IgD-negative memory B cell (primary cell): ENCODE data around the gene LPAR1. TPM values are rescaled to one million over a fixed set of nuclear protein-coding genes. Genes with fewer than 3 reads are reported as not detected.

ENCODE experiments used
- H3K27ac Mint-ChIP-seq, 3 donors: one replicate each; pipeline ENCODE4 v1.8.0; 2020 to 2022; ENCODE audit warnings: mild to moderate bottlenecking in 3 of 3, mixed read lengths in 3 of 3, moderate library complexity in 1 of 3
- H3K27me3 Mint-ChIP-seq: one replicate; pipeline ENCODE4 v1.8.0; 2021; ENCODE audit warnings: mixed read lengths
- H3K36me3 Mint-ChIP-seq: one replicate; pipeline ENCODE4 v1.8.0; 2020; ENCODE audit warnings: mild to moderate bottlenecking, mixed read lengths
- H3K4me1 Mint-ChIP-seq, 3 donors: one replicate each; pipeline ENCODE4 v1.8.0; 2020 to 2022; ENCODE audit warnings: mixed read lengths in 3 of 3, mild to moderate bottlenecking in 1 of 3
- H3K4me3 Mint-ChIP-seq, 4 donors: one replicate each; pipeline ENCODE4 v1.8.0; 2020 to 2022; ENCODE audit warnings: mild to moderate bottlenecking in 4 of 4, mixed read lengths in 4 of 4, moderate library complexity in 3 of 4
- H3K9me3 Mint-ChIP-seq, 3 donors: one replicate each; pipeline ENCODE4 v1.8.0; 2020 to 2021; ENCODE audit warnings: mixed read lengths in 3 of 3, mild to moderate bottlenecking in 1 of 3
- polyA plus RNA-seq: library from polyadenylated mRNA; unstranded; fragments of 300-500 nt; fragmentation: Illumina TruSeq; gene quantifications from one replicate; pipeline ENCODE4 v1.2.3, GENCODE V29; 2021

The LPAR1 gene
- polyA plus RNA-seq, 1 donor from 2014 or later, result not detected

DNA sequence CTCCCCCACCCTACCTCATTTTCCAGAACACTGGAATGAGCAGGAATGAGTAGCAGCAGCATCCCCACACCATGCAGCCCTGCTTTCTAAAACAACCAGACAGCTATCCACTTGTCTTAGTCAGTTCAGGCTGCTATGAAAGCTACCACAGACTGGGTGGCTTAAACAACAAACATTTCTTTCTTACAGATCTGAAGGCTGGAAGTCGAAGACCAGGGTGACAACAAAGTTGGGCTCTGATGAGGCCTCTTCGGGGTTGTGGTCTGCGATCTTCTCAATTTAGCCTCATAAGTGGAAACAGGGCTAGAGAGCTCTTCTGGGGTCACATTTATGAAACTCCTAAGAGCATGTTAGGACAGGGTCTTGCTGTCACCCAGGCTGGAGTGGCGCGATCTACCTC is 38.9 kb downstream of the LPAR1 start:
- no peaks in the 10 kb centered on the region for H3K27me3 Mint-ChIP-seq
- no peak overlapping the region for H3K4me3 Mint-ChIP-seq
- no peaks in the 10 kb centered on the region for H3K4me1 Mint-ChIP-seq
- peaks cover 1% of the 10 kb centered on the region for H3K36me3 Mint-ChIP-seq
- no peak overlapping the region for H3K27ac Mint-ChIP-seq
- peaks cover 0 to 3% (median 1%) of the 10 kb centered on the region in 3 donors for H3K9me3 Mint-ChIP-seq

DNA sequence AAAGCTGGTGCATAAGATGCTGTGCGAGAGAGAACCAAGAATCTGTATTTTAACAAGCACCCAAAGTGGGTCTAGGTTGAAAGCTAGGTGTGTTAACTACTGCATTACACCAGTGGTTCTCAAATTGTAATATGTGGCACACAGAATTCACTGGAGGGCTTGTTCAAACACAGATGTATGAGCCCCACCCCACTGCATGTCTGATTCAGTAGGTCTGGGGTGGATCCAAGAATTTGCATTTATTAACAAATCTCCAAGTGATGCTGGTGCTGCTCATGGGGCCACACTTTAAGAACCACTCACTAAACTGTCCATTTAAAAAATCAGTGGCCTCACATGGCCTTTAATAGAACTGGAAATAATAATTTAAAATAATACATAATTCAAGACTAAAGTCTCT is 40.4 kb downstream of the LPAR1 start:
- H3K9me3 Mint-ChIP-seq, result peaks cover 0 to 4% (median 0%) of the 10 kb centered on the region in 3 donors
- no peak overlapping the region for H3K27ac Mint-ChIP-seq
- H3K4me3 Mint-ChIP-seq, result no peak overlapping the region
- H3K4me1 Mint-ChIP-seq, result no peaks in the 10 kb centered on the region
- H3K36me3 Mint-ChIP-seq, result peaks cover 1% of the 10 kb centered on the region
- no peaks in the 10 kb centered on the region for H3K27me3 Mint-ChIP-seq

DNA sequence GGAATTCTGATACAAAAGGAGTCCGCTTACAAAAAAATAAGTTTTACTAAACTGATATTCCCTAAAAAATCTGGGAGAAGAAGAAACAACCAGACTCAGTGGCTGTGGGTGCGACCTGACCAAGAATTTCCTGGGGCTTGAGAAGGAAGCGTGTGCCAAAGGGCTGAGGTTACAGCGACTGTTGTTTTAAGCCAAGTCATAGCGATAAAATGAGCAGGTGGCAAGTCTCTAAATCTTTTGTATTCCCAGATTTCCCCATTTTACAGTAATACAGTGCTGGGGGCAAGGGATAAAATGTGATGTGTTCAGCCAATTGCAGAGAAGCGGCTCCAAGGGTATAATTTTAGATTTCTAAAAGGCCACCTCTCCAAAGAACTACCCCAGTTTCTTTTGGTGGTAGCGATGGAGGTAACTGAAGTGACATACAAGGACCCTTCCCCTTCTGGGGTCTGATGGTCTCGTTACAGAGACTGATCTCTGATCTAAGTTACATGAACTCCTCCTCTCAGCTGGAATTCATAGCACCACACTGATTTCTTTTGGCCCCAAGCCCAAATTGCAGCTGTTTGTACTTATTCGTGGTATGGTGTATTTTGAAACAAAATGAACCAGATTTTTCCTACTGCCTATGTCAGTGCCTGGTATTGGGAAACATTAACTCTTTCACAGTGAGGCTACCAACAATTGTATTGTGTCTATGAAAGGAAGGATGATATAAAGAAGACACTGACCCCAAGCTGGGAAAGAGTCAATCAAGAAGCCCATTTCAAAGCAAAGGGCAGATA is 41.6 kb downstream of the LPAR1 start:
- Mint-ChIP-seq H3K9me3 (peaks cover 0 to 4% (median 0%) of the 10 kb centered on the region in 3 donors), H3K4me3 (no peak overlapping the region), H3K36me3 (no peaks in the 10 kb centered on the region), H3K4me1 (no peaks in the 10 kb centered on the region), H3K27ac (no peak overlapping the region), H3K27me3 (no peaks in the 10 kb centered on the region)

DNA sequence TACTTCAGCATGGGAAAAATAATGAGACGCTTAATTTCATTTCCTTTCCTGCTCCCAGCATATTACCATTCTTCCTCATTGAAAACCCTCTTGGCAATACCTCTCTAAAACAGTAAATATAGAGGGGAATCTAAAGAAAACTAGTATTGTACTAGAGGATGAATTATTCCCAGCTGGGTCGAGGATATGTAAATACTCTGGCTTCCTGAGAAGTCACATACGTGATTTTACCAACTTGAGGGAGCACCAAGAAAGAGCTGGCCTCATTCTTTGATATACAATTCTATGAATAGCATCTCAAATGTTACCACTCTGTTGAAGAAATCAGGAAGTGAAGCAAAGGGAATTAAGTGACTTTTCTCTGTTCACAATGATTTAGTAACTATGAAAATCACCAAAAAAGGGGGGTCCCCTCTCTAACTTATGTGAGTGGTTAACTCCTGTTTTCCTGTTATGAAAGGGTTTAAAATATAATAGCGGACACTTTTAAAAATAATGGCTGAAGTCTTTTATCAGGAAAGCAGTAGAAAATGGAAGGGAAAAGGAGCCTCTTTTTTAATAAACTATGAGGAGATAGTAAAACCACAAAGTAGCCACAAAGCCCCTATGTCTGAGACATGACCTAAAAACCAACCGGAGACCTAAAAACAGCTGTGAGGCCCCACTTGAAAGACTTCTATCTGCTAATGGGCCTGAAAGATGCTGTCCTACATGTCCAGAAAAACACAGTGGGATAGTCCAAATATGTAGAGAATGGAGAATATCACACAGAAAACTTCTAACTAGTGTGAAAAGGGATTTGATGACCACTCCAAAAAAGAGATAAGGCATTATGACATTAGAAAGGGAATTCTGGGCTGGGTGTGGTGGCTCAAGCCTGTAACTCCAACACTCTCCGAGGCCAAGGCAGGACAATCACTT is 42.6 kb downstream of the LPAR1 start:
- no peaks in the 10 kb centered on the region for H3K27me3 Mint-ChIP-seq
- H3K36me3 Mint-ChIP-seq, result no peaks in the 10 kb centered on the region
- no peak overlapping the region for H3K27ac Mint-ChIP-seq
- no peaks in the 10 kb centered on the region for H3K4me1 Mint-ChIP-seq
- H3K4me3 Mint-ChIP-seq, result no peak overlapping the region
- H3K9me3 Mint-ChIP-seq, result peaks cover 0 to 4% (median 0%) of the 10 kb centered on the region in 3 donors

DNA sequence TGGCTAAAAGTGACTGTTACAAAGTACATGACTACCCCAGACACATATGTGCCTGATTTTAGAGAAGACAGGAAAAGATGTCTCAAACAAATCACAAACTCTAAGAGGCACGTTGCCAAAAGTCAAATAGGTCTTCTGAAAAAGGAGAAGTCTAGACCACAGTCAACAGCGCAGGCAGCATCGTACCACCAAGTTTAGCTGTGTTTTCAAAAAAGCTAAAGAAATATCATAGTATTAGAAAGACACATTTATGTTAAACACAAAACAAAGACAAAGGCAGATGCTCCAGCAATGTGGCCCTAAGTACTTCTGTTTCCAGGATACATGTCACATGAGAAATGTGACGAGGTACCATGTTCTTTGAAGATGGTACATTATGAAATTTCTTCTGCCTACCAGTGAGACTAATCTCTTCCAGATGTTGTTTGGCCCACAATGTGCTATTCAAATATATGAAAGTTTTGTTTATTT is 43.5 kb downstream of the LPAR1 start:
- Mint-ChIP-seq H3K27me3 (no peaks in the 10 kb centered on the region), H3K36me3 (no peaks in the 10 kb centered on the region), H3K4me1 (no peaks in the 10 kb centered on the region), H3K9me3 (peaks cover 0 to 4% (median 0%) of the 10 kb centered on the region in 3 donors), H3K27ac (no peak overlapping the region), H3K4me3 (no peak overlapping the region)

DNA sequence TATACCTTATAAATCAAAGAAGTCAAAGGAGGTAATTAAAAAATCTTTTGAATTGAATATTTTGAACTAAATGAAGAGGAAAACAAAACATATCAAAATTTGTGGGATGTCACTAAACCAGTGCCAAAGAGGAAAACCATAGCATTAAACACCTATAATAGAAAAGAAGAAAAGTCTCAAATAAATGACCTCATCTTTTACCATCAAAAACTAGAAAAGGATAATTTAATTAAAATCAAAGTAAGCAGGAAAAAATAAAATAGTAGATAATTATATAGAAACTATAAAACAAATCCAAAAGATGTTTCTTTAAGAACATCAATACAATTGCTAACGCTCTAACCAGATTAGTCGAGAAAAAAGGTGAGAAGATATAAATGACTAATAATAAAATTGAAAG is 47.8 kb downstream of the LPAR1 start:
- Mint-ChIP-seq H3K4me1 (no peaks in the 10 kb centered on the region), H3K36me3 (no peaks in the 10 kb centered on the region), H3K9me3 (peaks cover 2 to 7% (median 5%) of the 10 kb centered on the region in 3 donors), H3K4me3 (no peak overlapping the region), H3K27me3 (no peaks in the 10 kb centered on the region), H3K27ac (no peak overlapping the region)

DNA sequence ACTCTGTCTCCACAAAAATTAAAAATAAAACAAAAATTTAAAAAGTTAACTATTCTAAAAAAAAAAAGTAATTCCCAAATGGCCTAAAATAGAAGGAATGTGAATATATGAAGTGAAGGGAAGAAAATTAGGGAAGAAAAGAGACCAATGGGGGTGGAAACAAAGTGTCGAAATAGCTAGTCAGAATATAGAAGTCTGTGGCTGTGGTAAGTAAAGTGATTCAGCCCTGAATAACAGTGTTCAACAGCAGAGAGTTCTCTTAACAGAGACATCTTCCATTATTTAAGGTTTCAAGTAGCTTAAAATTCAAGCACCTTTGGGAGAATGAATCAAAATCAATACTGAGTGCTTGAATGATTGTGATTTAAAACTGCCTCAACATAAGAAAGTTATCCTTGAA is 51.7 kb downstream of the LPAR1 start:
- Mint-ChIP-seq H3K9me3 (peaks cover 2 to 5% (median 5%) of the 10 kb centered on the region in 3 donors), H3K4me3 (no peak overlapping the region), H3K27me3 (no peaks in the 10 kb centered on the region), H3K4me1 (no peaks in the 10 kb centered on the region), H3K27ac (no peak overlapping the region), H3K36me3 (no peaks in the 10 kb centered on the region)

DNA sequence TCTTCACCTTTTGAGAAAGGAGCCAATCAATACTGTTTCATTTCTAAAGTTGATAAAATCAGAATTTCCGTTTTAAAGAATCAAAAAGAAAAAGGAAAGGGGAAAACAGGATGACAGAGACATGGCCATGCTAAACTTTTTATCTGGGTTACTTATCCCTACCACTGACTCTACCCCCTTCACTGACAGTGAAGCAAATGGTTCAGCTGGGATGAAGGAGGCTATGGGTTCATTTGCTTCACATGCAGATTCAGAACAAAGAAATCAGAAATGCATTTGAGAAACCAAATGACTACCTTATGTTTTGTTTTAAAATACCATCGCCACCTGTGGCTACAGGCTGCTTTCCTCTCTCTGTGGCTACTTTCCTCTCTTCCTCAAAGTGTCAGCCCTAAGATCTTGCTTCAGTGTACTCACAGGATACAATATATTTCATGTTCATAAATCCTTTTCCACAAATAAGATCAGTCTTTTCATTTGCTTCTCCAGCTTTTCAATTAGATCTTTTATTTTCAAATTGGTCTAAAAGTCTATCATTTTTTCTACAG is 53.3 kb downstream of the LPAR1 start:
- H3K4me1 Mint-ChIP-seq, result no peaks in the 10 kb centered on the region
- no peak overlapping the region for H3K4me3 Mint-ChIP-seq
- peaks cover 2 to 5% (median 5%) of the 10 kb centered on the region in 3 donors for H3K9me3 Mint-ChIP-seq
- H3K27me3 Mint-ChIP-seq, result no peaks in the 10 kb centered on the region
- no peaks in the 10 kb centered on the region for H3K36me3 Mint-ChIP-seq
- no peak overlapping the region for H3K27ac Mint-ChIP-seq

DNA sequence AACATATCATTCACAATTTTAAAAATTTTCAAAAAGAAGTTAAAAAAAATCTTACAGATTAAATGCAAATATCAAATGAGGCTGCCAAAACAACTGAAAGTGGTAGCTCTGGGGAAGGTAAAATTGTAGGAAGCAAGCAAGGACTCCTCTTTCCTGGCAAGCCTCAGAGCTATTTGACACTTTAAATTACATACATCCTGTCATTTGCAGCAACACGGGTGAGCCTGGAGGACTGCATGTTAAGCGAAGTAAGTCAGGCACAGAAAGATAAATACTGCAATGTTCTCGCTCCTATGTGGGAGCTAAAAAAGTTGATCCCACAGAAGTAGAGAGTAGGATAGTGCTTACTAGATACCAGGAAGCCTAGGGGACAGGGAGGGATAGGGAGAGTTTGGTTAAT is 58.0 kb downstream of the LPAR1 start:
- peaks cover 0 to 4% (median 2%) of the 10 kb centered on the region in 3 donors for H3K9me3 Mint-ChIP-seq
- no peaks in the 10 kb centered on the region for H3K27me3 Mint-ChIP-seq
- H3K4me3 Mint-ChIP-seq, result no peak overlapping the region
- no peaks in the 10 kb centered on the region for H3K36me3 Mint-ChIP-seq
- H3K4me1 Mint-ChIP-seq, result no peaks in the 10 kb centered on the region
- peak overlapping the region in 1 of 3 donors; percentile 16 for H3K27ac Mint-ChIP-seq

DNA sequence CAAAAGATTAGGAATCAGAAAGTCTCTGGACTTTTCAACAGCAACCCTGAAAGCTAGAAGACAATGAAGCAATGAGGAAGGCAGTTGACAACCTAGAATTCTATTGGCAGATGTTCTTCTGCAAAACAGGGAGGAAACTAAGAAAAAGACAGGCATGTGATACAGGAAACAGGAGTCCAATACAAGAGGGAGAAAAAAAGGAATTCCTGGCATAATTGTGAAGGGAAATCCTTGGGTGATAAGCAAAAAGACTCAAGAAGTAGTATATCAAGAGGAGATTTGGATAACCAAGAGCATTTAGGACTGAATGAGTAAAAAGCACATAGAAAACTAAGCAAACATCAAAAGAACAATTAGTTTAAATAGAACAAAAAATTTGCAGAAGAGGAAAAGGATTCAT is 58.6 kb downstream of the LPAR1 start:
- peaks cover 0 to 4% (median 2%) of the 10 kb centered on the region in 3 donors for H3K9me3 Mint-ChIP-seq
- H3K36me3 Mint-ChIP-seq, result no peaks in the 10 kb centered on the region
- no peak overlapping the region for H3K27ac Mint-ChIP-seq
- H3K27me3 Mint-ChIP-seq, result no peaks in the 10 kb centered on the region
- no peaks in the 10 kb centered on the region for H3K4me1 Mint-ChIP-seq
- H3K4me3 Mint-ChIP-seq, result no peak overlapping the region

DNA sequence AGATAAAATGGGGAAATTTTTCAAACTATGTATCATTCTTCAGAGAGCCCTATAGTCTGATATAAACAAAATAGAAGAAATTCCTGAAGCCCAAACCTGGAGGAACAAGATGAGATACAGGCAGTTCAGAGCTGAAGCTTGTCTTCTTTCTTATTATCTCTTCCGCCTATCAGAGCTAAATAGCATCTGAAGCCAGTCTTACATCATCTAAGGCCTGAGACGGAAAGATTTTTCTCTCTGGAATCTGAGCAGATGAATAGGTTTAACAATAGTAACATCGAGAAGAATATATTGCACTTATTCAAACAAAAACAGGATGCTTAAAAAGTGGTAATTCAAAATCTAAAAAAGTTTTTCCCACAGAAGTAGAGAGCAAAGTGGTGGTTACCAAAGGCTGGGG is 59.8 kb downstream of the LPAR1 start:
- H3K4me3 Mint-ChIP-seq, result no peak overlapping the region
- H3K9me3 Mint-ChIP-seq, result peaks cover 0 to 4% (median 2%) of the 10 kb centered on the region in 3 donors
- H3K27ac Mint-ChIP-seq, result no peak overlapping the region
- no peaks in the 10 kb centered on the region for H3K4me1 Mint-ChIP-seq
- H3K36me3 Mint-ChIP-seq, result no peaks in the 10 kb centered on the region
- no peaks in the 10 kb centered on the region for H3K27me3 Mint-ChIP-seq

DNA sequence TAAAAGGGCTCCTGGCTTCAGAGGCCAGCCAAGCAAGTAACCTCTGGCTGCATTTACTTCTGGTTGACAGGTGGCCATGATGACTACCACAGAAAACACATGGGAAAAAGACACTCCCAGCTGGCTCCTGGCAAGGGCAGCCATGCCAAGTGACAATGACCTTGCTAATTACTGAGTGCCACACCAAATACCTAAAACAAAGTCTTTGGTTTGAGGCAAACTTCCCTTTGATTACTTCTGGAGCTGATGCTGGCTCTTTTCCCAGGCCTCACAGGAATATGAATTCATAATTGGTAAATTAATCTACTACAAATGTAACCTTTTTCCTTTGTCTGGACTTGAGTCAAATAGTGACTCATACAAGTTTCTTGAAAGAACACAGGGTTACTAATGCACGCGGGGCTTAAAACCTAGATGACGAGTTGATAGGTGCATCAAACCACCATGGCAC is 61.0 kb downstream of the LPAR1 start:
- no peak overlapping the region for H3K4me3 Mint-ChIP-seq
- H3K27ac Mint-ChIP-seq, result peak overlapping the region in 1 of 3 donors; percentile 73
- no peaks in the 10 kb centered on the region for H3K4me1 Mint-ChIP-seq
- no peaks in the 10 kb centered on the region for H3K36me3 Mint-ChIP-seq
- no peaks in the 10 kb centered on the region for H3K27me3 Mint-ChIP-seq
- H3K9me3 Mint-ChIP-seq, result peaks cover 0 to 4% (median 0%) of the 10 kb centered on the region in 3 donors

DNA sequence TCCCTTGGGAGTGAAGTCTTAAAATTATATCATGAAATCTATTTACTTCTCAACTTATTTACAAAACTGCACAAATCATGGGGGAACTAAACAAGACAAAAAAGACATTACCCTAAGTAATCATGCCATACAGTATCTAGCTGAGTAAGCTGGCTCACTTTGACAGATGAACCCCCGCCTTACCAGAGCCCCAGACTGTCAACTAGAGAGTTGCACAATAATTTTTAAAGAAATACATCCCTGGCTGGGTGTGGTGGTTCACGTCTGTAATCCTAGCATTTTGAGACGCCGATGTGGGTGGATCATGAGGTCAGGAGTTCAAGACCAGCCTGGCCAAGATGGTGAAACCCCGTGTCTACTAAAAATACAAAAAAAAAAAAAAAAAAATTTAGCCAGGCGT is 62.3 kb downstream of the LPAR1 start:
- Mint-ChIP-seq H3K4me3 (no peak overlapping the region), H3K4me1 (no peaks in the 10 kb centered on the region), H3K36me3 (no peaks in the 10 kb centered on the region), H3K27me3 (no peaks in the 10 kb centered on the region), H3K9me3 (peaks cover 0 to 4% (median 4%) of the 10 kb centered on the region in 3 donors), H3K27ac (no peak overlapping the region)

DNA sequence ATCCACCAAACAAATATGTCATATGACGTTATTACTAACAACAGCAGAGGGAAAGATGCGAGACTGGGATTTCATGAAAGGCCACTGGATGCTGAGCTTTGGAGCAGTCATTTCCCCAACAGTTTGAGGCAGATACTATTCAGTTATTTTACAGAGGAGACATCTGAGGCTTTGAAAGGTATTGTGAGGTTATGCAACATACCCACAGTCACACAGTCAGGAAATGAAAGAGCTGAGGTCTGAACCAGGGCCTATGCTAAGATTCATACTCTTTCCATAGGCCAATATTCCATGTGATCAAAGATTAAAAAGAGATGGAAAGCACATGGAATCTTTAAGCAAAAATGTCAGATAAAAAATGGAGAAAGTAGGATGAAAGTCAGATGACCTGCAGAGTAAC is 63.0 kb downstream of the LPAR1 start:
- H3K4me3 Mint-ChIP-seq, result no peak overlapping the region
- no peak overlapping the region for H3K27ac Mint-ChIP-seq
- H3K9me3 Mint-ChIP-seq, result peaks cover 0 to 6% (median 4%) of the 10 kb centered on the region in 3 donors
- no peaks in the 10 kb centered on the region for H3K4me1 Mint-ChIP-seq
- H3K27me3 Mint-ChIP-seq, result no peaks in the 10 kb centered on the region
- H3K36me3 Mint-ChIP-seq, result no peaks in the 10 kb centered on the region

DNA sequence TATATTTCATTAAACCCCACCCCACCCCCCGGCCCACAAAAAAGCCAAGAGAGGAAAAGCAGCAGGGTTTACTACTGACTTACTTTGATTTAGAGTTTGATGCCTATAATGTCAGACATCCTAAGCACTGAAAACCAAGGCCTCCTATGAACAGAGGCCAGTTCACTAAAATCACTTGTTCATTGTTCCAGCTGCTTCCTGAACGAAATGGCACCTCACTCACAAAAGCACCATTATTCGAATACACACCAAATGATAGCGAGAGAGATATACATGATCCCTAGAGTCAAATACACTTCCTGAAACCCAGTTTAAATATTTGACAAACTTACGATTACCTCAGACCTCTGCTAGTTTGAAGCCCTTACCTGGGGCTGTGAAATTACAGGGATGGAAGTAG is 66.6 kb downstream of the LPAR1 start:
- Mint-ChIP-seq H3K27ac (no peak overlapping the region), H3K36me3 (no peaks in the 10 kb centered on the region), H3K27me3 (no peaks in the 10 kb centered on the region), H3K9me3 (peaks cover 0 to 5% (median 4%) of the 10 kb centered on the region in 3 donors), H3K4me3 (no peak overlapping the region), H3K4me1 (no peaks in the 10 kb centered on the region)
